Loucy (cell line): Measurements from ENCODE around the gene DENND4C.

Source experiments
- H2AFZ ChIP-seq: fragments of 200-600 bp; sonication (generic); 2 replicates; pipeline ENCODE4 v1.6.0; 2016; ENCODE audit warnings: antibody characterized with exemption, mild to moderate bottlenecking, low read length, moderate library complexity
- H3F3A ChIP-seq: fragments of 200-600 bp; 2 replicates; pipeline ENCODE4 v1.6.0; 2016; ENCODE audit warnings: antibody characterized with exemption, low read depth, mild to moderate bottlenecking
- H3K27me3 ChIP-seq: fragments of 200-600 bp; sonication (generic); 2 replicates; pipeline ENCODE4 v1.6.1; 2014; ENCODE audit warnings: low read length, mild to moderate bottlenecking; ENCODE audit not compliant: insufficient read depth, poor library complexity, severe bottlenecking
- H3K36me3 ChIP-seq: fragments of 200-600 bp; sonication (generic); 2 replicates; pipeline ENCODE4 v1.6.1; 2016; ENCODE audit warnings: low read length; ENCODE audit not compliant: insufficient read depth
- H3K4me1 ChIP-seq: fragments of 200-600 bp; sonication (generic); 2 replicates; pipeline ENCODE4 v1.5.1; 2014; ENCODE audit warnings: low read length, mild to moderate bottlenecking; ENCODE audit not compliant: insufficient read depth, poor library complexity, severe bottlenecking
- H3K4me2 ChIP-seq: fragments of 200-600 bp; sonication (generic); 2 replicates; pipeline ENCODE4 v1.6.0; 2014; ENCODE audit warnings: antibody characterized with exemption, low read length, low read depth, mild to moderate bottlenecking; ENCODE audit not compliant: poor library complexity, severe bottlenecking
- H3K4me3 ChIP-seq: fragments of 200-600 bp; sonication (generic); 2 replicates; pipeline ENCODE4 v1.5.1; 2014; ENCODE audit warnings: low read length, mild to moderate bottlenecking, mixed read lengths; ENCODE audit not compliant: poor library complexity, severe bottlenecking
- H3K79me2 ChIP-seq: fragments of 200-600 bp; sonication (generic); 2 replicates; pipeline ENCODE4 v1.6.1; 2014; ENCODE audit warnings: low read length; ENCODE audit not compliant: insufficient read depth
- H3K9ac ChIP-seq: fragments of 200-600 bp; sonication (generic); 2 replicates; pipeline ENCODE4 v1.6.0; 2014; ENCODE audit warnings: mild to moderate bottlenecking, low read depth, low read length, moderate library complexity; ENCODE audit not compliant: poor library complexity, severe bottlenecking
- H3K9me2 ChIP-seq: fragments of 200-600 bp; sonication (generic); replicated peaks from 2 replicates; pipeline ENCODE4 v1.6.1; 2016; ENCODE audit warnings: low read depth, low read length, mixed read lengths
- H3K9me3 ChIP-seq: fragments of 200-600 bp; sonication (generic); 2 replicates; pipeline ENCODE4 v1.6.1; 2014; ENCODE audit warnings: mild to moderate bottlenecking, antibody characterized with exemption, low read length, low read depth; ENCODE audit not compliant: insufficient read depth
- H4K20me1 ChIP-seq: fragments of 200-600 bp; sonication (generic); 2 replicates; pipeline ENCODE4 v1.6.0; 2014; ENCODE audit warnings: antibody characterized with exemption, low read length, mild to moderate bottlenecking; ENCODE audit not compliant: insufficient read depth, poor library complexity, severe bottlenecking
- CTCF ChIP-seq: fragments of 200-600 bp; sonication (generic); conservative IDR thresholded peaks from 2 replicates; pipeline ENCODE4 v1.5.1; 2014; ENCODE audit warnings: mild to moderate bottlenecking, antibody characterized with exemption, low read length
- EZH2phosphoT487 ChIP-seq: fragments of 200-600 bp; IDR thresholded peaks from 2 replicates; pipeline ENCODE4 v1.6.1; 2018; ENCODE audit warnings: antibody characterized with exemption, mild to moderate bottlenecking, moderate library complexity, borderline replicate concordance

The DENND4C gene

DNA sequence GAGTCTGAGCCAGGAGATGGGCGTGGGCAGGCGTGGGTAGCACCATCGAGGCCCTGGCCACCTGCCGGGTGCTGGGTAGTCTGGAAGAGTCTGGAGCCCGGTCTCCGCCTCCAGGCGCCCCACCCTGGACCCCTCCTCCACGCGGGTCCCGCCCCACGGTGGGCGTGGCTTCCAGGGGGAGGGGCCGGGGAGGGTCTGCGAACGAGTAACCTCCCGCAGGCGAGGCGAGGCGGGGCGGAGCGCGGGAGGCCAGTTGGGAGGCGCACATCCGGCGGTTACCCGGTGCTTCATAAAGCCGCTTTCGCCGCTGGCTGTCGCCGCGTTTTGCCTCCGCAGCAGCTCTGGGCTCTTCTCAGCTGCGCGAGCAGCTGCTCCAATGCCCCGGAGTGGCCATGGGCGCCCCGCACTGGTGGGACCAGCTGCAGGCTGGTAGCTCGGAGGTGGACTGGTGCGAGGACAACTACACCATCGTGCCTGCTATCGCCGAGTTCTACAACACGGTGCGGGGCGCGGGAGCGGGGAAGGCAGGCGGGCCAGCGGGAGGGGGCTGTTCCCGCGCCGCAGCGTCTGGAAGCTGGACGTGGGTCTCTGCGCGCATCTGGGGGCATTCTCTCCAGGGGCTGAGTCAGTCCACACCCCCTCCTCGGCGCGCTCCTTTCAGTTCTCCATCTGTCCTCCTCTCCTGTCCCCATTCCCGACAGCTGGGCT lies 178.4 kb downstream of the DENND4C start, which contains the start of gene ACER2:
ACER2 (plus strand) TSS at position 317 of the 708 bp plus-strand sequence; CDS start at position 393, 76 bp downstream.
- Histone ChIP-seq H3K79me2 (peaks cover 16% of the 10 kb centered on the region; the same call in 1 of the 2 replicates), H3K4me3 (peak within 1 kb of the TSS; percentile 99), H3K4me1 (peaks cover 30% of the 10 kb centered on the region), H3F3A (no peaks in the 10 kb centered on the region), H3K4me2 (peak within 1 kb of the TSS; percentile 99), H3K9me2 (no peaks in the 10 kb centered on the region), H3K27me3 (peaks cover 5% of the 10 kb centered on the region), H3K9ac (peak within 1 kb of the TSS; percentile 96), H3K9me3 (no peaks in the 10 kb centered on the region), H2AFZ (peak within 1 kb of the TSS; percentile 98), H4K20me1 (no peaks in the 10 kb centered on the region), H3K36me3 (no peaks in the 10 kb centered on the region)
- peak; percentile 27 for TF ChIP-seq CTCF
- no peak for TF ChIP-seq EZH2phosphoT487

GRCh38 chr9:19409401-19410194 lies 179.1 kb downstream of the DENND4C start:
- peak overlapping the region; percentile 99 for H3K4me3 ChIP-seq
- H3K4me2 ChIP-seq, result peak overlapping the region; percentile 99

DNA sequence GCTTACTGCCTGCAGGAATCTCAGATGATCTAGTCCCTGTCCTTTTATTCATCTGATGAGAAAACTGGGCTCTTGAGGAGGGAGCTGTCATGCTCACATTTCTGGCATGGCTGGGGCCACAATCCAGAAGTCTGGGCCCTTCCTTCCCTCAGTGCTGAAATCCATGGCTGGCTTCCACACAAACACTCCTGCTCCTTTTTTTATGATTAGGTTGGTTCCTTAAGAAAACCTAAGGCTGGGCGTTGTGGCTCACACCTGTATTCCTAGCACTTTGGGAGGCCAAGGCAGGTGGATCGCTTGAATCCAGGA lies 179.7 kb downstream of the DENND4C start:
- TF ChIP-seq CTCF (no peak), EZH2phosphoT487 (no peak)
- peaks cover 5% of the 10 kb centered on the region for H3K27me3 ChIP-seq
- no peaks in the 10 kb centered on the region for H3K36me3 ChIP-seq
- H3K9ac ChIP-seq, result peak overlapping the region; percentile 96
- H3K4me3 ChIP-seq, result peak overlapping the region; percentile 99
- no peaks in the 10 kb centered on the region for H3K9me3 ChIP-seq
- H3K9me2 ChIP-seq, result no peaks in the 10 kb centered on the region
- H3K4me1 ChIP-seq, result peaks cover 30% of the 10 kb centered on the region
- H2AFZ ChIP-seq, result no peak overlapping the region
- H3K79me2 ChIP-seq, result peaks cover 16% of the 10 kb centered on the region; the same call in 1 of the 2 replicates
- H4K20me1 ChIP-seq, result no peaks in the 10 kb centered on the region
- H3F3A ChIP-seq, result no peaks in the 10 kb centered on the region
- H3K4me2 ChIP-seq, result peak overlapping the region; percentile 99

More at GRCh38 chr9:19409401-19410194, 179.1 kb downstream of the DENND4C start:
- Histone ChIP-seq H4K20me1 (no peaks in the 10 kb centered on the region), H3K79me2 (peaks cover 16% of the 10 kb centered on the region; the same call in 1 of the 2 replicates), H3F3A (no peaks in the 10 kb centered on the region), H3K27me3 (peaks cover 5% of the 10 kb centered on the region), H3K9me3 (no peaks in the 10 kb centered on the region), H3K9ac (peak overlapping the region; percentile 96), H2AFZ (peak overlapping the region; percentile 98), H3K4me1 (peaks cover 30% of the 10 kb centered on the region), H3K36me3 (no peaks in the 10 kb centered on the region), H3K9me2 (no peaks in the 10 kb centered on the region)
- TF ChIP-seq EZH2phosphoT487 (no peak), CTCF (peak; percentile 5; the same call in 1 of the 2 replicates)
